ENCODE data around the gene FAM200B. TPM values are rescaled to one million over a fixed set of nuclear protein-coding genes. Genes with fewer than 3 reads are reported as not detected.

FAM200B gene
- total RNA-seq, 2 donors from 2014 or later, result 14.1 to 20.5 TPM

DNA sequence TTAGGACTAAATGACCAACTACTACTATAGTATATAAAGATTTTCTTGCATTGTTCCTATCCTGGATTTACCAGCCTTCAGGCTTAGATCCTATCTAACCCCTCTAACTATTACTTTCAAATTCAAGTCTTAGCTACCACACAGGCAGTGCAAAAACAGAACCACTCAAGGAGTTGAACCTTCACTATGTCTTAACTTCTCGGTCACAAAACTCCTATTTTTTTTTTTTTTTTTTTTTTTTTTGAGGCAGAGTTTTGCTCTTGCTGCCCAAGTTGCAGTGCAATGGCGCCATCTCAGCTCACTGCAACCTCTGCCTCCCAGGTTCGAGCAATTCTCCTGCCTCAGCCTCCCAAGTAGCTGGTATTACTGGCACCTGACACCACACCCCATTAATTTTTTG, 6.3 kb upstream of the FAM200B start:
- no peaks in the 10 kb centered on the region for H3K9me3 ChIP-seq (ENCODE audit: control insufficient read depth, low read length, poor library complexity, severe bottlenecking)
- no peaks in the 10 kb centered on the region for H3K36me3 Mint-ChIP-seq (ENCODE audit: low read depth)
- no peak for DNase-seq
- peaks cover 9% of the 10 kb centered on the region for H3K4me1 Mint-ChIP-seq
- no peak overlapping the region for H3K27ac Mint-ChIP-seq
- H3K27me3 Mint-ChIP-seq, result no peaks in the 10 kb centered on the region
- ATAC-seq, result no peak
- no peak overlapping the region for H3K4me3 Mint-ChIP-seq

DNA sequence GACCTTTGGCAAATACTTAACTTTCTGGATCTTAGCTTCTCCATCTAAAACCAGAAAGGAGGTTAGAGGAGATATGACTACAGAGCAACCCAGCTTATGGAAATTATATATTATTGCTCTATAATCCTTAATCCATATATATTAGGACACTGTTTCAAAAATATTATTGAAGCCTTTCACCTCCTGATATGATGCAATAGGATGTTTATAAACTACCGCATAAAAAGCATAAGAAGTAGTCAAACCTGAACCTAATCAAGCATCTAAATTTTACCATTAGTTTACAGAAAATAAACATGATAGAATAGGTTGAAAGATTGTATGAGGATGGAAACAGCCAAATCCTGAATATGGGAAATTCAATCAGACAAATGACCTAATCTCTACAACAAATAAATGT, 5.6 kb upstream of the FAM200B start:
- no peak overlapping the region for H3K27ac Mint-ChIP-seq
- H3K4me3 Mint-ChIP-seq, result no peak overlapping the region

GRCh38 chr4:15676899-15677298, 4.7 kb upstream of the FAM200B start:
- H3K4me1 Mint-ChIP-seq, result peaks cover 4% of the 10 kb centered on the region
- no peak overlapping the region for H3K4me3 Mint-ChIP-seq
- H3K27me3 Mint-ChIP-seq, result no peaks in the 10 kb centered on the region
- H3K9me3 ChIP-seq (ENCODE audit: control insufficient read depth, low read length, poor library complexity, severe bottlenecking), result no peaks in the 10 kb centered on the region
- no peak overlapping the region for H3K27ac Mint-ChIP-seq
- DNase-seq, result no peak
- no peaks in the 10 kb centered on the region for H3K36me3 Mint-ChIP-seq (ENCODE audit: low read depth)
- no peak for ATAC-seq

More for the DNA sequence above, 5.6 kb upstream of the FAM200B start:
- no peak for ATAC-seq
- no peaks in the 10 kb centered on the region for H3K9me3 ChIP-seq (ENCODE audit: control insufficient read depth, low read length, poor library complexity, severe bottlenecking)
- peaks cover 9% of the 10 kb centered on the region for H3K4me1 Mint-ChIP-seq
- H3K36me3 Mint-ChIP-seq (ENCODE audit: low read depth), result no peaks in the 10 kb centered on the region
- H3K27me3 Mint-ChIP-seq, result no peaks in the 10 kb centered on the region
- DNase-seq, result no peak

DNA sequence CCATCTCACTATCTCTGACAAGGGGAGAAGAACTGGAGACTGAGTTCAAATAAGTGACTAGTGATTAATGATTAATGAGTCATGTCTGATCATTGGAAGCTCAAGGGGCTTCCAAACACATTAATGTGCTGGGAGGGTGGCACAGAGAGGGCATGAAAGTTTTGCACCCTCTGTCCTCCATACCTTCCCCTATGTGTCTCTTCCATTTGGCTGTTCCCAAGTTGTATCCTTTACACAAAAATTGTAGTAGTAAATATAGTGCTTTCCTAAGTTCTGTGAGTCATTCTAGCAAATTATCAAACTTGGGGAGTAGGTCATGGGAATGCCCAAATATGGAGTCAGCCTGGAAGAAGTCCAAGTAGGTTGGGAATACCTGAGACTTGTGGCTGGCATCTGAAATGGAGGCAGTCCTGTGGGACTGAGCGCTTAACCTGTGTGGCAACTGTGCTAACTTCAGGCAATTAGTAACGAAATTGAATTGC, 4.1 kb upstream of the FAM200B start:
- no peak for ATAC-seq
- Mint-ChIP-seq H3K27me3 (no peaks in the 10 kb centered on the region), H3K27ac (no peak overlapping the region), H3K4me3 (no peak overlapping the region), H3K4me1 (peaks cover 10% of the 10 kb centered on the region), H3K36me3 (ENCODE audit: low read depth) (no peaks in the 10 kb centered on the region)
- DNase-seq, result no peak
- H3K9me3 ChIP-seq (ENCODE audit: control insufficient read depth, low read length, poor library complexity, severe bottlenecking), result no peaks in the 10 kb centered on the region

GRCh38 chr4:15681067-15681371, 608 bp upstream of the FAM200B start:
- DNase-seq (no peak), ATAC-seq (no peak)
- H3K4me1 Mint-ChIP-seq, result peaks cover 20% of the 10 kb centered on the region
- H3K36me3 Mint-ChIP-seq (ENCODE audit: low read depth), result no peaks in the 10 kb centered on the region
- no peaks in the 10 kb centered on the region for H3K27me3 Mint-ChIP-seq
- peak overlapping the region; percentile 98 for H3K4me3 Mint-ChIP-seq
- peak overlapping the region; percentile 100 for H3K27ac Mint-ChIP-seq
- H3K9me3 ChIP-seq (ENCODE audit: control insufficient read depth, low read length, poor library complexity, severe bottlenecking), result no peaks in the 10 kb centered on the region

DNA sequence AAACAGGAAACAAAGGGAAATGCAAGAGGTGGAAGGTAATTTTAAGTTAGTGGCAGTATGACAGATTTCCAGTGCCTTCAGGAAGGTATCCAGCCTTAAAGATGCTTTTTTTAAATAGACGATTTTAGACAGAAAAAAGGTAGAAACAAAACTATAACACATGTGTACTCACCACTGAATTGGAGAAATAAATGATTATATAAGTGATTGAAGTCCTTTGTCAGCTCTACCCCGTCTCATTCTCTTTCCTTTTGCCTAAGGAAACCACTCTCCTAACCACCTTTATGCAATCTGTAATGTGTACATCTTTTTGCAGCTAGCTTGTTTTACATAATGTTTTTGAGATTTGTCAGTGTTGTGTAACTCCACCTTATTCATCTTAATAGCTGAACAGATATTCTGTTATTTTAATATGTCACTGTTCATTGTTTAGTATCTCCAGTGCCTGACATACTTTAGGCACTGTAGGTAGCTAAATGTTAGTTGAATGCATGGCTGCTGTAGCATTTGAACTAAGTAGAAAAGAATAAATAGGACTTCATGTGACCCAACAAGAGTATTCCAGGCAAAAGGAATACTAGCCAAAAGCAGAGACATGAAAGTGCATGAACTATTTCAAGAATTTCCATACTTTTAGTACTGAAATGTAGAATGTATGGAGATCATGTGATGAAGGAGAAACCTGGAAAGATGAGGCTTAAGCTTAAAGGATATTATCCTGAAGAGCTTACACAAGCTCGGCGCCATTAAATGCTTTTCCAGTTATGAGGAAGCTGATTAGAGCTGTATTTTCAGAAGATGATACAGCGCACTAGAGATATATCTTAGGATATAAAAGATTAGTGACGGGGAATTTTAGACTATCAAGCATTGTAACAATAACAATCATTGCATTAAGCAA, 865 bp downstream of the FAM200B start:
- Mint-ChIP-seq H3K27ac (peak overlapping the region; percentile 100), H3K36me3 (ENCODE audit: low read depth) (no peaks in the 10 kb centered on the region), H3K4me3 (peak overlapping the region; percentile 98), H3K4me1 (peaks cover 20% of the 10 kb centered on the region), H3K27me3 (no peaks in the 10 kb centered on the region)
- ATAC-seq (no peak), DNase-seq (no peak)
- H3K9me3 ChIP-seq (ENCODE audit: control insufficient read depth, low read length, poor library complexity, severe bottlenecking), result no peaks in the 10 kb centered on the region

DNA sequence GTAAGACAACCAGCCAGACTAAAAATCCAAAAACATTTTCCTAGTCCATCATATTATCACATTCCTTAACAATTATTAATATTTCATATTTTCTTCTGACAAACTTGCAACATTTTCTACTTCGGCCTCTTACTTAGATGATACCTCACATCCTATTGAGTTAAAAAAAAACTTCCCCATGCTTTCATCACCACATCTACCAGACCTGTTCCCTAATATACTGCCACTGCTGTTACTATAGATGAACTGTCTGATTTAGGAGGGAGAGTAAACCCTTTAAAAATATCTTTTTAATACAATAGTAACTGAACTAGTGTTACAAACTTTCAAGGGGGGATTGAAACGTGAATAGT, 1.5 kb downstream of the FAM200B start:
- H3K27ac Mint-ChIP-seq, result peak overlapping the region; percentile 100
- H3K27me3 Mint-ChIP-seq, result no peaks in the 10 kb centered on the region
- ATAC-seq, result no peak
- DNase-seq, result no peak
- no peaks in the 10 kb centered on the region for H3K9me3 ChIP-seq (ENCODE audit: control insufficient read depth, low read length, poor library complexity, severe bottlenecking)
- peaks cover 20% of the 10 kb centered on the region for H3K4me1 Mint-ChIP-seq
- peak overlapping the region; percentile 61 for H3K4me3 Mint-ChIP-seq
- H3K36me3 Mint-ChIP-seq (ENCODE audit: low read depth), result no peaks in the 10 kb centered on the region

DNA sequence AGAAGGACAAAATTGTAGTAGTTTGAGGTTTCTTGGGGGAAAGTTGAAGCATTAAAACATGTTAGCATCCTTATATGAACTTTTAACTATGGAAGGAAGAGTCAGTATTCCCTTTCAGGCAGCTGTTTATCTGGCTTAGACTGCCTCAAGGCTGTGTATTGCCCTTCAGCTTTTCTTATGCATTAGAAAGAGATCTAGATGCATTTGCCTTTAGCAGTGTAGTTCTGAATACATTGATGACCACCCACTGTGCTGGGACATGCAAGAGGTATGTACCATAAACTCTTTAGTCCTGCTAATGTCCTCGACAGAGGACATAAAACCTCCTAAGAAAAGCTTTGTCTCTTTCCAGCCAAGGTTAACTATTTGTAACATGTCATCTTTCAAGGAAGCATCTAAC, 2.9 kb downstream of the FAM200B start:
- DNase-seq, result no peak
- H3K27me3 Mint-ChIP-seq, result no peaks in the 10 kb centered on the region
- no peaks in the 10 kb centered on the region for H3K9me3 ChIP-seq (ENCODE audit: control insufficient read depth, low read length, poor library complexity, severe bottlenecking)
- no peak for ATAC-seq
- peaks cover 20% of the 10 kb centered on the region for H3K4me1 Mint-ChIP-seq
- no peak overlapping the region for H3K27ac Mint-ChIP-seq
- H3K36me3 Mint-ChIP-seq (ENCODE audit: low read depth), result no peaks in the 10 kb centered on the region
- H3K4me3 Mint-ChIP-seq, result no peak overlapping the region

- Mint-ChIP-seq H3K4me3 (no peak overlapping the region), H3K4me1 (peaks cover 8% of the 10 kb centered on the region), H3K27ac (no peak overlapping the region), H3K27me3 (no peaks in the 10 kb centered on the region), H3K36me3 (ENCODE audit: low read depth) (no peaks in the 10 kb centered on the region)
- DNase-seq (no peak), ATAC-seq (no peak)
- H3K9me3 ChIP-seq (ENCODE audit: control insufficient read depth, low read length, poor library complexity, severe bottlenecking), result no peaks in the 10 kb centered on the region
Observed at GRCh38 chr4:15688051-15688450, 6.4 kb downstream of the FAM200B start.

DNA sequence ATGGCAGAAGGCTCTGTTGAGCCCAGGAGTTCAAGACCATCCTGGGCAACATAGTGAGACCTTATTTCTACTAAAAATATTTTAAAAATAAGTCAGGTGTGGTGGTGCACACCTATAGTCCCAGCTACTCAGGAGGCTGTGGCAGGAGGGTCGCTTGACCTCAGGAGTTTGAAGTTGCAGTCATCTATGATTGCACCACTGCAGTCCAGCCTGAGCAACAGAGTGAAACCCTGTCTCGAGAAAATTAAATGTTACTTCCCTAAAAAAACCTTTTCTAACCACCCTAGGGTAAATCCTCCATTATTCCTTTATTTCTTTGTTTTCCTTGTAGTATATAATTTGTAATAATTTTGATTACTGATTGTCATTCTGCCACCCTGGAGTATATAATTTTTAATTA, 7.9 kb downstream of the FAM200B start:
- ATAC-seq, result no peak
- no peaks in the 10 kb centered on the region for H3K27me3 Mint-ChIP-seq
- no peak for DNase-seq
- H3K4me3 Mint-ChIP-seq, result no peak overlapping the region
- no peak overlapping the region for H3K27ac Mint-ChIP-seq
- H3K4me1 Mint-ChIP-seq, result peaks cover 3% of the 10 kb centered on the region
- no peaks in the 10 kb centered on the region for H3K9me3 ChIP-seq (ENCODE audit: control insufficient read depth, low read length, poor library complexity, severe bottlenecking)
- H3K36me3 Mint-ChIP-seq (ENCODE audit: low read depth), result no peaks in the 10 kb centered on the region

DNA sequence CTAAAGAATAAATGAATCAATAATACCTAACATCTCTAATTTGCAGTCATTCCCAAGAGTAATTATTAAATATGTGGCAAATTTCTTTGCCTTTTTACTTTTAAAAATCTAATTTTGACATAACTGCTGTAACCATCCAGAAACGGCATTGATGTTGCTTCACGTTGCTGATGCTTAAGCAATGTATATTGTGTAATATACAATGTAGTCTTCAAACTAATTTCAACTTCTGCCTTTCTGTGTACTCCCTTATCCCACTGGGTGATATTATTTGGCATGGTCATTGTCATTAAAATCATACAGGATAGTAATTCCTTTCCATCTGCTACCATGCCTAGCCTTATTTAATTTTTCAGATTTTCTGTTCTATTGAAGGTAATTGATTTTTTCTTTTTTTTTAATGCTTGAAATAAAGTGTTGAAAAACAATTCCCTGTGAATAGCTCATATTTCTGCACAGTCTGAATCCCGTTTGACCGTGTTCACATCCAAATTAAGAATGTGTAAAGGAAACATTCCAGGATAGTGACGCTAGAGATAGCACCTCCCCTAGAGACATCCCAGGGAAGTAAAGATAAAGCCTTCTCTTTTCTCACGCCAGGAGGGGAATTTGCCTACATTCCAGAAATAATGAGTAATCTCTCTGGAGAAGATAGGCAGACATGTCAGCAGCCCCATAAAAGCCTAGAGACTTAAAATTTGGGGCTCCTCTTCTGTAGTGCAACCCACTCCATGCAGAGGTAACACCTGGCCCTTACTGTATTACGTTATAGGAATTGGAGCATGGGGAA, 8.6 kb downstream of the FAM200B start:
- Mint-ChIP-seq H3K4me3 (no peak overlapping the region), H3K27ac (no peak overlapping the region), H3K36me3 (ENCODE audit: low read depth) (no peaks in the 10 kb centered on the region), H3K4me1 (peaks cover 3% of the 10 kb centered on the region), H3K27me3 (no peaks in the 10 kb centered on the region)
- no peaks in the 10 kb centered on the region for H3K9me3 ChIP-seq (ENCODE audit: control insufficient read depth, low read length, poor library complexity, severe bottlenecking)
- DNase-seq, result no peak
- ATAC-seq, result no peak

DNA sequence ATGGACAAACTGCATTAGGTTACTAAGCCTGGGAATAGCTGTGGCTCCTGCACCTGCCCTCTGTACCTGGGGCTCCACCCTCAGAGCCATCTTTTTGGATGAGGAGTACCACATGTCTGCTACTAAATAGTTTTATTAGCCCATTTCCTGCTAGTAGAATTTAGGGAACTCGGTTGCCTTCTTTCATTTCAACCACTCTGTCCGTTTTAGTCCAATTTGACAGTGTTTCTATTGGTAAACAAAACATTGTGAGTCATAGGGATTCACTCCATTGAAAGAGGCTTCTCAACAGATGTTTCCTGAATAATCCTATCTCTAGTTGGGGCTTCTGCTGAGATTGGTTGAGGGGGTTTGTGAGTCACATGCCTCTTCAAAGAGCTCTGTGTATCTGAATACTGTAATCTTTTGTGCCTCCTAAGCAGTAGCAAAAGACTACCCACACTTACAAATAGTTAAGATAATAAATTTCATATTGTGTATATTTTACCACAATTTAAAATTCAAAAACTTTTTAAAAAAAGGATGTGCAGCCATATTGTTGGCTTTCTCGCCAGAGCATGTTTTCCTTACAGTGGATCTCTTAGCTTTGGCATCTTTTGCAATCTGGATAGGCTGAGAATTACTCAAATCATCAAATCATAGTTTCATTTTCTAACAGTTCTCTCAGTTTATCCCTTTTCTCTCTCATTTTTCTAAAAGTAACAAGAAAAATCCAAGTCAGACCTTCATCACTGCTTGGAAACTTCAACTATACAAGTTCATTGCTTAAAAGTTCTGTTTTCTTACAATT, 9.9 kb downstream of the FAM200B start:
- H3K27me3 Mint-ChIP-seq, result no peaks in the 10 kb centered on the region
- H3K4me1 Mint-ChIP-seq, result peaks cover 3% of the 10 kb centered on the region
- H3K4me3 Mint-ChIP-seq, result no peak overlapping the region

DNA sequence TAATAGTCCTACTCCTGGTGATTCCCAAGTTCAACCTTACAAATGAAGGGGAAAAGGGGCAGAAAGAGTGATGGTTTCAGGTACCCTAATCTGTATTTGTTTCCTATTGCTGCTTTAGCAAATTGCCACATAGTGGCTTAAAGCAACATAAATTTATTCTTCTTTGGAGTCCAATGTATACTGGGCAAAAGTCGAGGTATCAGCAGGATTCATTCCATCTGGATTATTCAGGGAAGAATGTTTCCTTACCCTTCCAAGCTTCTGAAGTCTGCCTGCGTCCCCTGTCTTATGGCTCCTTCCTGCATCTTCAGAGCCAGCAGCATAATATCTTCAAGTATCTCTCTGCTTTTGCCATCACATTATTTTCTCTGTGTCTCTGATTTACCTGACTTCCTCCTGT, 11.0 kb downstream of the FAM200B start:
- ATAC-seq (no peak), DNase-seq (no peak)
- no peaks in the 10 kb centered on the region for H3K36me3 Mint-ChIP-seq (ENCODE audit: low read depth)
- H3K27ac Mint-ChIP-seq, result no peak overlapping the region
- H3K9me3 ChIP-seq (ENCODE audit: control insufficient read depth, low read length, poor library complexity, severe bottlenecking), result no peaks in the 10 kb centered on the region
- H3K27me3 Mint-ChIP-seq, result no peaks in the 10 kb centered on the region
- peaks cover 7% of the 10 kb centered on the region for H3K4me1 Mint-ChIP-seq
- no peak overlapping the region for H3K4me3 Mint-ChIP-seq

More for the DNA sequence above, 9.9 kb downstream of the FAM200B start:
- H3K27ac Mint-ChIP-seq, result no peak overlapping the region
- no peak for ATAC-seq
- H3K36me3 Mint-ChIP-seq (ENCODE audit: low read depth), result no peaks in the 10 kb centered on the region
- H3K9me3 ChIP-seq (ENCODE audit: control insufficient read depth, low read length, poor library complexity, severe bottlenecking), result no peaks in the 10 kb centered on the region
- DNase-seq, result no peak

All from T-helper 17 cell (primary cell).